ENCODE data around the gene CDH23. TPM values are rescaled to one million over a fixed set of nuclear protein-coding genes. Genes with fewer than 3 reads are reported as not detected.
A peak's percentile ranks its signal among the peaks of the same experiment; 100 is the strongest.

Gene CDH23
- total and polyA plus RNA-seq, 2 of the 8 experiments (the other 6 are each of a cell fraction or from before 2014, with no cell fraction given), result 1.9 to 4.9 TPM

DNA sequence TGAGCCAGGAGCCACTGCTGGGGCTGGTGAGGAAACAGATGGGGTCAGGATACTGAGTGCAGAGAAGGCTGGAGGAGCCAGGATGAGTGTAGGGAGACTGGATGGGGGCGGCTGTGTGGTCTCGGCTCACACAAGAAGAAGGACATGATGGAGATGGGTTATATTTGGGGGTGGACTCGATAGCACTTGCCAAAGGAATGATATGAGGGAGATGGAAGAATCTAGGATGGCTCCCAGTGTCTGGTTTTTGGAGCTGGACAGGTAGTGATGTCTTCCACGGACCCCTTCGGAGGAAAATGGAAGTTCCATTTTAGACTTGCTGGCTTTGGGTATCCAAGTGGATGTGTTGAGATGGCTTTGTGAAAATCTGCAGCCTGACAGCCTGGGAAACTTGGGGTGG, 83.9 kb downstream of the CDH23 start:
- H3K23ac ChIP-seq (ENCODE audit: insufficient read length), result no peak overlapping the region
- no peak overlapping the region for H2BK120ac ChIP-seq (replicated peaks; ENCODE audit: low read depth, low read length)
- no peak for DNase-seq (ENCODE audit: low read depth in 1 of 2, low spot score in 2 of 2)
- H3K23me2 ChIP-seq (ENCODE audit: low read depth, low read length), result no peaks in the 10 kb centered on the region
- CTCF ChIA-PET (ENCODE audit: partially characterized antibody), result interaction anchor here (1.3 to 2.6 kb wide), 5 partner anchors 84 to 164 kb away, joined by 3 to 10 read pairs (median 4); partner anchors contain the start of gene CDH23
- H3K14ac ChIP-seq (ENCODE audit: insufficient read length), result no peak overlapping the region
- POLR2A ChIA-PET (ENCODE audit: partially characterized antibody), result no interaction called here
- no peak overlapping the region for H3K4me2 ChIP-seq (ENCODE audit: insufficient read depth in 1 of 2, low read depth in 2 of 2, low read length in 2 of 2)
- 0 out of 2 replicates have a peak overlapping the region, but pooled peaks have one; percentile 75 for H2AK5ac ChIP-seq (ENCODE audit: low read depth, low read length)
- peaks cover 0 to 7% (median 2%) of the 10 kb centered on the region in 4 experiments; a peak in 5 of 7 replicates for H3K4me1 ChIP-seq (replicated peaks in 1 of 4; ENCODE audit: control insufficient read depth in 3 of 4, insufficient read depth in 4 of 4, low read length in 3 of 4)
- no peak overlapping the region for H4K91ac ChIP-seq (replicated peaks; ENCODE audit: insufficient read length, low read length)
- no peaks in the 10 kb centered on the region for H3K36me3 ChIP-seq (ENCODE audit: control insufficient read depth in 2 of 4, insufficient read depth in 4 of 4, low read length in 3 of 4)
- H2BK5ac ChIP-seq (ENCODE audit: low read depth, low read length), result no peak overlapping the region
- H3K9me3 ChIP-seq (ENCODE audit: insufficient read depth in 2 of 2, low read depth in 1 of 2, low read length in 1 of 2), result no peaks in the 10 kb centered on the region
- no peak overlapping the region for H2BK15ac ChIP-seq (ENCODE audit: low read length)
- H3K4ac ChIP-seq (replicated peaks; ENCODE audit: insufficient read length, low read depth, low read length), result no peak overlapping the region
- H3K27me3 ChIP-seq (replicated peaks in 1 of 4; ENCODE audit: control insufficient read depth in 3 of 4, extremely low read depth in 1 of 4, insufficient read depth in 3 of 4, low read length in 3 of 4), result no peaks in the 10 kb centered on the region
- H4K20me1 ChIP-seq (replicated peaks in 1 of 2; ENCODE audit: control insufficient read depth in 1 of 2, insufficient read depth in 2 of 2, low read length in 2 of 2), result no peaks in the 10 kb centered on the region
- H3K27ac ChIP-seq (ENCODE audit: low read depth, low read length), result no peak overlapping the region
- H4K8ac ChIP-seq (ENCODE audit: extremely low read depth, insufficient read depth, low read length), result no peak overlapping the region
- no peak overlapping the region for H2AFZ ChIP-seq (ENCODE audit: low read length)
- WGBS, 2 experiments (ENCODE audit: extremely low coverage in 1 of 2, insufficient coverage in 1 of 2, insufficient read length in 1 of 2, insufficient replicate concordance in 2 of 2, low coverage in 1 of 2, low lambda C conversion rate in 2 of 2, missing lambda C conversion rate in 1 of 2), result 91% methylated on average over 5 of the region's 5 CpGs; no CpG with 5 or more reads in 1 of the 2 experiments
- no peaks in the 10 kb centered on the region for H3K79me1 ChIP-seq (ENCODE audit: low read depth, low read length)
- H3K4me3 ChIP-seq (ENCODE audit: extremely low read depth in 1 of 4, insufficient read depth in 2 of 4, low read depth in 3 of 4, low read length in 4 of 4), result no peak overlapping the region
- H3K79me2 ChIP-seq (ENCODE audit: control insufficient read depth in 1 of 2, insufficient read depth in 2 of 2, low read length in 2 of 2), result no peaks in the 10 kb centered on the region
- H2BK20ac ChIP-seq (ENCODE audit: low read length), result no peak overlapping the region
- H2BK12ac ChIP-seq (ENCODE audit: low read depth, low read length), result no peak overlapping the region
- no peak overlapping the region for H3K18ac ChIP-seq (ENCODE audit: extremely low read depth, low read length)
- no peak overlapping the region for H4K5ac ChIP-seq (ENCODE audit: insufficient read length, low read depth, low read length)
- no peak for FAIRE-seq
- H3K56ac ChIP-seq (replicated peaks; ENCODE audit: insufficient read length, low read depth, low read length), result no peak overlapping the region
- TF ChIP-seq, protein P1, sequence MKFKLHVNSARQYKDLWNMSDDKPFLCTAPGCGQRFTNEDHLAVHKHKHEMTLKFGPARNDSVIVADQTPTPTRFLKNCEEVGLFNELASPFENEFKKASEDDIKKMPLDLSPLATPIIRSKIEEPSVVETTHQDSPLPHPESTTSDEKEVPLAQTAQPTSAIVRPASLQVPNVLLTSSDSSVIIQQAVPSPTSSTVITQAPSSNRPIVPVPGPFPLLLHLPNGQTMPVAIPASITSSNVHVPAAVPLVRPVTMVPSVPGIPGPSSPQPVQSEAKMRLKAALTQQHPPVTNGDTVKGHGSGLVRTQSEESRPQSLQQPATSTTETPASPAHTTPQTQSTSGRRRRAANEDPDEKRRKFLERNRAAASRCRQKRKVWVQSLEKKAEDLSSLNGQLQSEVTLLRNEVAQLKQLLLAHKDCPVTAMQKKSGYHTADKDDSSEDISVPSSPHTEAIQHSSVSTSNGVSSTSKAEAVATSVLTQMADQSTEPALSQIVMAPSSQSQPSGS (IDR thresholded peaks at IDR 0.05; ENCODE audit: low read length), result no peak
- no peak for TF ChIP-seq KDM1A (IDR thresholded peaks at IDR 0.05; ENCODE audit: borderline replicate concordance, low read length)
- TF ChIP-seq HDAC6 (IDR thresholded peaks at IDR 0.05; ENCODE audit: low read depth, low read length), result no peak
- no peak overlapping the region for H3K9ac ChIP-seq (replicated peaks in 1 of 4; ENCODE audit: extremely low read depth in 1 of 4, low read depth in 3 of 4, low read length in 3 of 4)
